K562 (cell line): ENCODE data around the gene LMAN1. TPM values are rescaled to one million over a fixed set of nuclear protein-coding genes. Genes with fewer than 3 reads are reported as not detected.

Experiments
- ATAC-seq: fragments of 200-7000 bp; cut with Tn5 transposase; 3 replicates; pipeline ENCODE4 v1.9.1; 2020; ENCODE audit warnings: moderate library complexity
- BruUV-seq: library from RNA; stranded (reverse); fragments of 400-500 nt; replicated peaks from 2 replicates; lab custom pipeline; 2021; lab: Mats Ljungman, UMichigan
- CTCF ChIA-PET: fragments of 300-600 bp; formaldehyde crosslinking; extraction: SDS; loops from one replicate; lab custom pipeline; 2021; ENCODE audit warnings: low intra/inter-chr PET ratio; lab: Yijun Ruan, JAX
- POLR2A ChIA-PET: fragments of 300-600, 350-650 bp; sonication (Branson Sonifier 250); formaldehyde crosslinking; extraction: SDS; loops from one replicate; lab custom pipeline; 2021; ENCODE audit warnings: antibody characterized with exemption, inconsistent platforms; lab: Yijun Ruan, JAX
- DNase-seq, 4 experiments: peaks; one replicate each; pipeline versions ENCODE4 v3.0.0 to v3.0.0-alpha.2; 2011 to 2018; ENCODE audit warnings: low spot score in 3 of 4, mixed read lengths in 3 of 4; ENCODE audit errors: extremely low read depth in 1 of 4
- FAIRE-seq: peaks from 2 replicates; lab custom pipeline; 2011; peaks lifted over from hg19 to GRCh38; lab: Jason Lieb, UNC
- H2AFZ ChIP-seq: 2 replicates; pipeline ENCODE4 v1.6.0; 2011; ENCODE audit warnings: low read depth, low read length, control low read depth, inconsistent platforms
- H3K27ac ChIP-seq: fragments of 200-600 bp; 3 replicates; pipeline ENCODE4 v1.8.0; 2011; ENCODE audit warnings: low read depth, mild to moderate bottlenecking, control low read depth, inconsistent platforms, low read length, moderate library complexity, mixed read lengths; ENCODE audit errors: extremely low read depth
- H3K27me3 ChIP-seq, 2 experiments: fragments of 300-600 bp in 1 of 2; 2 replicates in 1 of 2; 3 replicates in 1 of 2; pipeline versions ENCODE4 v1.6.0 to v1.8.0; 2011; ENCODE audit warnings: inconsistent platforms in 2 of 2, low read length in 2 of 2, mild to moderate bottlenecking in 1 of 2, mixed read lengths in 1 of 2, moderate library complexity in 1 of 2; ENCODE audit not compliant: control insufficient read depth in 2 of 2, insufficient read depth in 2 of 2
- H3K36me3 ChIP-seq: fragments of 300-600 bp; 3 replicates; pipeline ENCODE4 v1.8.0; 2011; ENCODE audit warnings: mild to moderate bottlenecking, low read length, inconsistent platforms; ENCODE audit not compliant: control insufficient read depth, insufficient read depth
- H3K4me1 ChIP-seq, 2 experiments: fragments of 200-600 bp in 1 of 2; replicated peaks in 1 of 2; 2 replicates in 1 of 2; 3 replicates in 1 of 2; pipeline versions ENCODE4 v1.5.1 to v1.8.0; 2011; ENCODE audit warnings: inconsistent platforms in 2 of 2, low read length in 2 of 2, mild to moderate bottlenecking in 1 of 2, mixed read lengths in 1 of 2, moderate library complexity in 1 of 2; ENCODE audit not compliant: control insufficient read depth in 2 of 2, insufficient read depth in 2 of 2
- H3K4me2 ChIP-seq: 2 replicates; pipeline ENCODE4 v1.6.1; 2011; ENCODE audit warnings: low read length, control low read depth, inconsistent platforms, mixed read lengths; ENCODE audit not compliant: insufficient read depth
- H3K4me3 ChIP-seq: fragments of 200-600 bp; sonication (generic), shearing (Covaris generic); 2 replicates; pipeline ENCODE4 v1.5.1; 2016; ENCODE audit warnings: control low read depth, inconsistent platforms
- H3K79me2 ChIP-seq: fragments of 200-600 bp; 3 replicates; pipeline ENCODE4 v1.8.0; 2011; ENCODE audit warnings: low read length, inconsistent platforms; ENCODE audit not compliant: control insufficient read depth, insufficient read depth
- H3K9ac ChIP-seq, 2 experiments: 2 replicates each; pipeline versions ENCODE4 v1.6.0 to v1.6.1; 2011; ENCODE audit warnings: low read depth in 2 of 2, low read length in 2 of 2, control low read depth in 1 of 2, inconsistent platforms in 1 of 2, mild to moderate bottlenecking in 1 of 2, mixed read lengths in 1 of 2; ENCODE audit not compliant: insufficient read depth in 1 of 2
- H3K9me1 ChIP-seq: one replicate; pipeline ENCODE4 v1.6.0; 2011; ENCODE audit warnings: inconsistent platforms, mild to moderate bottlenecking, low read length, moderate library complexity; ENCODE audit not compliant: control insufficient read depth, insufficient read depth
- H3K9me3 ChIP-seq: replicated peaks from 2 replicates; pipeline ENCODE4 v1.5.1; 2011; ENCODE audit warnings: low read depth, low read length, inconsistent platforms; ENCODE audit not compliant: control insufficient read depth, insufficient read depth
- H4K20me1 ChIP-seq: replicated peaks from 2 replicates; pipeline ENCODE4 v1.6.1; 2011; ENCODE audit warnings: low read length, inconsistent platforms, mixed read lengths; ENCODE audit not compliant: control insufficient read depth, insufficient read depth
- ARID2 ChIP-seq: fragments of 450-650 bp; IDR thresholded peaks from 2 replicates; pipeline ENCODE4 v1.6.1; 2017; ENCODE audit warnings: antibody characterized with exemption, mild to moderate bottlenecking
- CHD4 ChIP-seq: fragments of 200-600 bp; sonication (generic); IDR thresholded peaks from 3 replicates; pipeline ENCODE4 v1.6.1; 2012; ENCODE audit warnings: low read depth, mild to moderate bottlenecking, mixed read lengths, low read length, inconsistent platforms; ENCODE audit not compliant: insufficient read depth, insufficient replicate concordance, poor library complexity, severe bottlenecking
- COPS2 ChIP-seq: fragments of 450-650 bp; conservative IDR thresholded peaks from 2 replicates; pipeline ENCODE4 v1.6.1; 2016; ENCODE audit warnings: mild to moderate bottlenecking, moderate library complexity
- GATAD2A ChIP-seq: fragments of 450-650 bp; IDR thresholded peaks from 2 replicates; pipeline ENCODE4 v1.6.1; 2017
- ILF3 ChIP-seq: fragments of 450-650 bp; IDR thresholded peaks from 2 replicates; pipeline ENCODE4 v1.6.1; 2018; ENCODE audit warnings: antibody characterized with exemption, mild to moderate bottlenecking, moderate library complexity, borderline replicate concordance
- SETDB1 ChIP-seq: IDR thresholded peaks from one replicate; pipeline ENCODE4 v1.6.1; 2012; ENCODE audit warnings: low read length, control low read depth, inconsistent platforms
- SMAD2 ChIP-seq: fragments of 150-350 bp; IDR thresholded peaks from 2 replicates; pipeline ENCODE4 v1.6.1; 2014; ENCODE audit warnings: low read depth, mild to moderate bottlenecking, low read length
- TCF7 ChIP-seq: sonication (generic); IDR thresholded peaks from 2 replicates; pipeline ENCODE4 v1.6.1; 2016; ENCODE audit warnings: antibody characterized with exemption, borderline replicate concordance
- ZNF12 ChIP-seq: sonication (generic); formaldehyde crosslinking; IDR thresholded peaks from 2 replicates; pipeline ENCODE4 v1.4.0; 2020; ENCODE audit warnings: mild to moderate bottlenecking, missing genetic modification reagents
- ZNF445 ChIP-seq: fragments of 250-450 bp; sonication (Bioruptor Pico); IDR thresholded peaks from 2 replicates; pipeline ENCODE4 v1.4.0; 2020; ENCODE audit warnings: low read depth, mild to moderate bottlenecking, moderate library complexity
- ZNF57 ChIP-seq: fragments of 450-650 bp; formaldehyde crosslinking; IDR thresholded peaks from 2 replicates; pipeline ENCODE4 v1.4.0; 2020; ENCODE audit warnings: mild to moderate bottlenecking, moderate library complexity
- WGBS: fragments of 100-300 bp; shearing (Covaris generic); methylation state at CpG from one replicate; pipeline ENCODE4 v1.1.6; 2016; ENCODE audit warnings: low coverage, mixed read lengths; ENCODE audit not compliant: insufficient coverage; ENCODE audit errors: missing lambda C conversion rate; 5-methylcytosine and 5-hydroxymethylcytosine counted together
- in situ Hi-C: fragments of 300-500 bp; cut with MboI; formaldehyde crosslinking; loops from 4 replicates; pipeline ENCODE4 v1.15.0; 2018; ENCODE audit warnings: inconsistent platforms, mixed read lengths
- intact Hi-C: fragments of 100-400 bp; cut with micrococcal nuclease; formaldehyde crosslinking; loops from 2 replicates; pipeline ENCODE4 v1.14.2; 2022
- polyA plus RNA-seq, 8 experiments: library from polyadenylated mRNA; depleted of rRNA in 4 of 8; stranded (reverse) in 5 of 8; unstranded in 3 of 8; fragments of >200 nt; fragmentation: Nextera tagmentation in 2 of 8; fragmentation: Illumina TruSeq in 1 of 8; extraction: Ambion mirVana in 2 of 8; extraction: Trizol in 1 of 8; gene quantifications; 2 replicates each; pipeline versions ENCODE4 v1.2.1 to v1.2.3, GENCODE V29; 2011 to 2014; ENCODE audit warnings: inconsistent platforms in 1 of 8, missing spikeins in 1 of 8
- total RNA-seq, 7 experiments: library from RNA; depleted of rRNA in 6 of 7; stranded (reverse); fragments of >200 nt in 6 of 7; fragmentation: Illumina TruSeq in 2 of 7; extraction: Trizol in 2 of 7; gene quantifications; 2 replicates each; pipeline versions ENCODE4 v1.2.1 to v1.2.3, GENCODE V29; 2011 to 2021; ENCODE audit warnings: low replicate concordance in 1 of 7
- TF ChIP-seq, protein P1 (sequence below), 2 experiments: IDR thresholded peaks in 1 of 2; conservative IDR thresholded peaks in 1 of 2; 2 replicates each; pipeline ENCODE4 v1.6.1; 2016; ENCODE audit warnings: low read depth in 2 of 2, mild to moderate bottlenecking in 1 of 2, missing compliant biosample characterization in 1 of 2, missing genetic modification characterization in 1 of 2, moderate library complexity in 1 of 2
- TF ChIP-seq, protein P2 (sequence below): fragments of 250-450 bp; sonication (Bioruptor Pico); IDR thresholded peaks from 2 replicates; pipeline ENCODE4 v1.5.0; 2021

LMAN1 gene
- total and polyA plus RNA-seq, 9 of the 15 experiments (the other 6 are each of a cell fraction or from before 2014, with no cell fraction given) = 18.8 to 108 (median 71.2) TPM

DNA sequence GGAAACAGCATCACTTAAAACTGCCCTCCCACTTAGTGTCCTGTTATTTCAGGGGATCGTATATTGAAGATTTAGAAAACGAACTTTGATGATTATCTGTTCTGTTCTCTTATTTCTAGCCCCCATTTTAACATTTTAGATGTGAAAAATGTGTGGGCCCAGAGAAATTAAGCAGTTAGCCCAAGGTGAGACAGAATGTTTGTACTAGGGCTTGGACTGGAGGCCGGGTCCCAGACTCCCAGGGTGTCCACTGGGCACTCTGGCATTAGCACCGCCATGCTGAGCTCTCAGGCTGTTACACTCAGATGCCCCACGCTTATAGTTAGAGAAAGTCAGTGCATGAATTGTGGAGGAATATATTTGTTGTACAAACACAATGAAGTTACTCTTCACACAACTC lies 80.3 kb downstream of the LMAN1 start:
- 0% methylated on average over 5 of the region's 5 CpGs for WGBS
- peaks cover 3 to 23% of the 10 kb centered on the region in 2 experiments; a peak in 2 of 5 replicates for H3K27me3 ChIP-seq
- no peaks in the 10 kb centered on the region for H3K36me3 ChIP-seq
- no peak overlapping the region for H3K27ac ChIP-seq
- H3K79me2 ChIP-seq = no peaks in the 10 kb centered on the region
- H3K4me2 ChIP-seq = no peak overlapping the region
- H2AFZ ChIP-seq = no peak overlapping the region
- no peak for FAIRE-seq
- ChIA-PET CTCF (no interaction called here), POLR2A (no interaction called here)
- no peaks in the 10 kb centered on the region for H4K20me1 ChIP-seq
- no peaks in the 10 kb centered on the region for H3K9me3 ChIP-seq
- intact Hi-C loops (no loop called here), in situ Hi-C loops (no loop called here)
- no peak overlapping the region for H3K4me3 ChIP-seq
- TF ChIP-seq ZNF57 (CRISPR knock-in tag) (no peak), CHD4 (no peak), ILF3 (no peak), COPS2 (no peak), SETDB1 (no peak), ZNF12 (CRISPR knock-in tag) (no peak), SMAD2 (no peak), GATAD2A (no peak), TCF7 (no peak), ARID2 (no peak), ZNF445 (no peak)
- TF ChIP-seq, protein P1, sequence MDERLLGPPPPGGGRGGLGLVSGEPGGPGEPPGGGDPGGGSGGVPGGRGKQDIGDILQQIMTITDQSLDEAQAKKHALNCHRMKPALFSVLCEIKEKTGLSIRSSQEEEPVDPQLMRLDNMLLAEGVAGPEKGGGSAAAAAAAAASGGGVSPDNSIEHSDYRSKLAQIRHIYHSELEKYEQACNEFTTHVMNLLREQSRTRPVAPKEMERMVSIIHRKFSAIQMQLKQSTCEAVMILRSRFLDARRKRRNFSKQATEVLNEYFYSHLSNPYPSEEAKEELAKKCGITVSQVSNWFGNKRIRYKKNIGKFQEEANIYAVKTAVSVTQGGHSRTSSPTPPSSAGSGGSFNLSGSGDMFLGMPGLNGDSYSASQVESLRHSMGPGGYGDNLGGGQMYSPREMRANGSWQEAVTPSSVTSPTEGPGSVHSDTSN (CRISPR knock-in tag; IDR thresholded peaks at IDR 0.05; ENCODE audit: low read depth) = no peak
- TF ChIP-seq, protein P1 (tag; conservative IDR thresholded peaks at IDR 0.05; ENCODE audit: low read depth) = no peak
- TF ChIP-seq, protein P2, sequence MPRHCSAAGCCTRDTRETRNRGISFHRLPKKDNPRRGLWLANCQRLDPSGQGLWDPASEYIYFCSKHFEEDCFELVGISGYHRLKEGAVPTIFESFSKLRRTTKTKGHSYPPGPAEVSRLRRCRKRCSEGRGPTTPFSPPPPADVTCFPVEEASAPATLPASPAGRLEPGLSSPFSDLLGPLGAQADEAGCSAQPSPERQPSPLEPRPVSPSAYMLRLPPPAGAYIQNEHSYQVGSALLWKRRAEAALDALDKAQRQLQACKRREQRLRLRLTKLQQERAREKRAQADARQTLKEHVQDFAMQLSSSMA (CRISPR knock-in tag) = no peak
- no peak for DNase-seq
- no peak for ATAC-seq
- H3K4me1 ChIP-seq = peaks cover 0 to 4% of the 10 kb centered on the region in 2 experiments; a peak in 1 of 5 replicates
- H3K9ac ChIP-seq = no peak overlapping the region
- no peaks in the 10 kb centered on the region for H3K9me1 ChIP-seq
- no TSS peak for BruUV-seq
